A549 treated with CORT108297 at 1 μM for 4 hours (cell line): Measurements from ENCODE around the gene RNU1-2. TPM values are rescaled to one million over a fixed set of nuclear protein-coding genes. Genes with fewer than 3 reads are reported as not detected.

Experiments
- total RNA-seq: library from RNA; stranded (reverse); fragments of 200-300 nt; extraction: Qiagen RNA extraction; gene quantifications from 5 replicates; pipeline ENCODE4 v1.2.3, GENCODE V29; 2022

The RNU1-2 gene
- total RNA-seq: 11.7 TPM in 1 of 5 replicates, not detected in the others

GRCh38 chr1:16895598-16896315, at the start of gene RNU1-2:
RNU1-2 (plus strand) TSS chr1:16895980.

DNA sequence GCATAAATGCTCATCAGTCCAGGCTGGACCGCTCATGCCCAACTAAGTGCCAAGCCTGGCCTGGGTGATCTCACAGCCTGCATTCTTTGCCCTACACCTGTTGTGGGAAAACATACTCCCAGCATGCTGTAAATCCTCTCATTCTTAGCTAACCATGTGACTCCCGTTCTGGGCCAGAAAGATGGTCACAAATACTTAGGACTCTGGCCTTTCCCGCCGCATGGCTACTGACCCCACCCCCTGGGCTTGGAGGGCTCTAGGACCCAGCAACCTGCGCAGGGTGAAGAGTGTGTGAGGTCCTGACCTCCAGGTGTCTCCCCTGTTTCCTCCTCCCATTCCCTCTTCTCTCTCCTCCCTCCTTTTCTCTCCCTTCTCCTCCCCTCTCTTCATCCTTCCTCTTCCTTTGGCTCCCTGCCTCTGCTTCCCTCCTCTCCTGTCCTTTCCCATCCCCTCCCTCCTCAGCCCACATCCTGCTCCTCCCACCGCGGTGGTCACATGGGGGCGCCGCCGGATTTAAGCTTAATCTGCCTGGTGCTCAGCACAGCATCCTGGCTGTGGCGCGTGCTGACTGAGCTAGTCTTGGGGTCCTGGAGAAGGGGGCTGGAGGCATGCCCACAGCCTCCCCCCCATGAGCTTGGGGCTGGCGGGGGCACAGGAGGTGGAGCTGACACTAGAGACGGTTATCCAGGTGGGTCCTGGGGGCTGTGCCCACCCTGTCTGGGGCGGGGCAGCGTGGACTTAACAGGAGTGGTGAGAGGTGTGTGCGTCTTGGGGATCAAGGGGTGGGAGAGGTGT, 25.8 kb downstream of the RNU1-2 start, which contains the start of gene CROCC:
Gene CROCC, plus strand, starts transcription at position 541 of the 795 bp plus-strand sequence. Its CDS starts 88 bp downstream, at position 629.

Other genes with a start within 250 kb of the RNU1-2 start
- 11.7 TPM in 1 of 5 replicates, not detected in the others for gene RNU1-3, start 229.0 kb upstream of the RNU1-2 start, total RNA-seq
- gene RNU1-4, start 155.5 kb upstream of the RNU1-2 start, total RNA-seq: 11.7 TPM in 1 of 5 replicates, not detected in the others
- 6.3 to 10.7 TPM (median 8.3 TPM) in 5 replicates for gene CROCC, start 26.0 kb downstream of the RNU1-2 start, total RNA-seq
- gene MFAP2, start 84.6 kb downstream of the RNU1-2 start, total RNA-seq: 0.35 to 0.62 TPM (median 0.45 TPM) in 5 replicates
- 20.9 to 30.3 TPM (median 26.8 TPM) in 5 replicates for gene ATP13A2, start 115.9 kb downstream of the RNU1-2 start, total RNA-seq
- 102 to 112 TPM (median 108 TPM) in 5 replicates for gene SDHB, start 158.1 kb downstream of the RNU1-2 start, total RNA-seq
- 0.98 to 1.5 TPM (median 1.3 TPM) in 5 replicates for gene PADI2, start 223.5 kb downstream of the RNU1-2 start, total RNA-seq